GM23338 (cell line): Measurements from ENCODE around the gene ZNF83. TPM values are rescaled to one million over a fixed set of nuclear protein-coding genes. Genes with fewer than 3 reads are reported as not detected.
"Not testable (repeated sequence)": the region's sequence is repeated elsewhere in the genome, so short reads cannot be mapped to it uniquely, and the experiment has no call there.

ENCODE experiments used
- ATAC-seq: fragments of 200-7000 bp; cut with Tn5 transposase; 3 replicates; pipeline ENCODE4 v1.9.1; 2020
- DNase-seq: peaks from one replicate; pipeline ENCODE4 v3.0.0-alpha.2; 2015; ENCODE audit warnings: low spot score
- H2AFZ ChIP-seq: fragments of 200-600 bp; sonication (generic); 2 replicates; pipeline ENCODE4 v1.8.0; 2016; ENCODE audit warnings: antibody characterized with exemption, mild to moderate bottlenecking, moderate library complexity
- H3F3A ChIP-seq: fragments of 200-600 bp; sonication (generic); replicated peaks from 2 replicates; pipeline ENCODE4 v1.8.0; 2017; ENCODE audit warnings: antibody characterized with exemption, mixed run types, low read depth
- H3K27ac ChIP-seq: fragments of 200-600 bp; sonication (generic); 2 replicates; pipeline ENCODE4 v1.6.1; 2016; ENCODE audit warnings: low read depth
- H3K27me3 ChIP-seq: fragments of 200-600 bp; sonication (generic); 2 replicates; pipeline ENCODE4 v1.8.0; 2016; ENCODE audit warnings: mild to moderate bottlenecking, mixed run types, moderate library complexity; ENCODE audit not compliant: insufficient read depth
- H3K36me3 ChIP-seq: fragments of 200-600 bp; sonication (generic); 2 replicates; pipeline ENCODE4 v1.8.0; 2016; ENCODE audit warnings: mild to moderate bottlenecking; ENCODE audit not compliant: insufficient read depth
- H3K4me1 ChIP-seq: fragments of 200-600 bp; sonication (generic); 2 replicates; pipeline ENCODE4 v1.8.0; 2016; ENCODE audit warnings: mild to moderate bottlenecking, moderate library complexity; ENCODE audit not compliant: insufficient read depth
- H3K4me2 ChIP-seq: fragments of 200-600 bp; sonication (generic); 2 replicates; pipeline ENCODE4 v1.7.1; 2017; ENCODE audit warnings: mixed run types
- H3K4me3 ChIP-seq: fragments of 200-600 bp; sonication (generic); 2 replicates; pipeline ENCODE4 v1.6.1; 2016; ENCODE audit warnings: mixed run types
- H3K79me2 ChIP-seq: fragments of 200-600 bp; sonication (generic); replicated peaks from 2 replicates; pipeline ENCODE4 v1.8.0; 2017; ENCODE audit warnings: mild to moderate bottlenecking; ENCODE audit not compliant: insufficient read depth
- H3K9me2 ChIP-seq: fragments of 200-600 bp; sonication (generic); 2 replicates; pipeline ENCODE4 v1.8.0; 2017; ENCODE audit not compliant: insufficient read depth
- H4K20me1 ChIP-seq: fragments of 200-600 bp; sonication (generic); replicated peaks from 2 replicates; pipeline ENCODE4 v1.8.0; 2017; ENCODE audit warnings: mild to moderate bottlenecking; ENCODE audit not compliant: insufficient read depth
- H3K27ac Mint-ChIP-seq: 2 replicates; pipeline ENCODE4 v1.8.0; 2020; ENCODE audit warnings: inconsistent platforms, mild to moderate bottlenecking, moderate library complexity, mixed read lengths
- H3K27me3 Mint-ChIP-seq: 3 replicates; pipeline ENCODE4 v1.8.0; 2022; ENCODE audit warnings: low read depth, mild to moderate bottlenecking, moderate library complexity, mixed read lengths, inconsistent platforms; ENCODE audit not compliant: insufficient read depth, poor library complexity
- H3K36me3 Mint-ChIP-seq: 3 replicates; pipeline ENCODE4 v1.8.0; 2021; ENCODE audit warnings: low read depth, mild to moderate bottlenecking, inconsistent platforms, moderate library complexity, mixed read lengths
- H3K4me1 Mint-ChIP-seq: 3 replicates; pipeline ENCODE4 v1.8.0; 2020; ENCODE audit warnings: mild to moderate bottlenecking, inconsistent platforms, mixed read lengths
- H3K4me3 Mint-ChIP-seq: 3 replicates; pipeline ENCODE4 v1.8.0; 2021; ENCODE audit warnings: moderate library complexity, mild to moderate bottlenecking, inconsistent platforms, mixed read lengths
- H3K9me3 Mint-ChIP-seq: 3 replicates; pipeline ENCODE4 v1.8.0; 2020; ENCODE audit warnings: moderate library complexity, mild to moderate bottlenecking, inconsistent platforms, mixed read lengths
- CREB1 ChIP-seq: fragments of 250-450 bp; sonication (Bioruptor Pico); IDR thresholded peaks from 2 replicates; pipeline ENCODE4 v1.5.0; 2020; ENCODE audit warnings: low read depth, mild to moderate bottlenecking, moderate library complexity
- CTCF ChIP-seq, 2 experiments: fragments of 200-600 bp in 1 of 2; sonication (generic) in 1 of 2; conservative IDR thresholded peaks; 2 replicates each; pipeline versions ENCODE4 v1.5.1 to v1.6.1; 2016 to 2017; ENCODE audit warnings: antibody characterized with exemption in 2 of 2, low read depth in 2 of 2, mild to moderate bottlenecking in 2 of 2, moderate library complexity in 1 of 2
- ETS1 ChIP-seq: IDR thresholded peaks from 2 replicates; pipeline ENCODE4 v1.6.1; 2016; ENCODE audit warnings: antibody characterized with exemption
- EZH2 ChIP-seq: fragments of 200-600 bp; sonication (generic); IDR thresholded peaks from one replicate; pipeline ENCODE4 v1.8.0; 2017; ENCODE audit warnings: antibody characterized with exemption, mild to moderate bottlenecking, low read depth; ENCODE audit not compliant: unreplicated experiment
- EZH2phosphoT487 ChIP-seq: fragments of 200-600 bp; sonication (generic); IDR thresholded peaks from one replicate; pipeline ENCODE4 v1.8.1; 2018; ENCODE audit warnings: antibody characterized with exemption; ENCODE audit not compliant: unreplicated experiment
- JUNB ChIP-seq: IDR thresholded peaks from one replicate; pipeline ENCODE4 v1.6.1; 2016; ENCODE audit warnings: antibody characterized with exemption; ENCODE audit not compliant: unreplicated experiment
- NANOG ChIP-seq: IDR thresholded peaks from 2 replicates; pipeline ENCODE4 v1.6.1; 2016; ENCODE audit warnings: antibody characterized with exemption, borderline replicate concordance
- POLR2AphosphoS5 ChIP-seq: IDR thresholded peaks from 2 replicates; pipeline ENCODE4 v1.6.1; 2016; ENCODE audit warnings: antibody characterized with exemption, low read depth
- STAT1 ChIP-seq: IDR thresholded peaks from one replicate; pipeline ENCODE4 v1.6.1; 2016; ENCODE audit warnings: antibody characterized with exemption; ENCODE audit not compliant: unreplicated experiment
- polyA plus RNA-seq: library from polyadenylated mRNA; unstranded; fragments of >200 nt; fragmentation: Nextera tagmentation; extraction: Ambion mirVana; gene quantifications from 2 replicates; pipeline ENCODE4 v1.2.1, GENCODE V29; 2016
- total RNA-seq: library from RNA; depleted of rRNA; stranded (reverse); fragments of >200 nt; shearing (Covaris generic); gene quantifications from 2 replicates; pipeline ENCODE4 v1.2.3, GENCODE V29; 2014
- TF ChIP-seq, protein P1 (sequence below): fragments of 250-450 bp; sonication (Bioruptor Pico); IDR thresholded peaks from 2 replicates; pipeline ENCODE4 v1.5.0; 2020; ENCODE audit warnings: mild to moderate bottlenecking, moderate library complexity

Gene ZNF83
- total and polyA plus RNA-seq, 2 experiments from 2014 or later = 16.2 to 25.0 TPM

DNA sequence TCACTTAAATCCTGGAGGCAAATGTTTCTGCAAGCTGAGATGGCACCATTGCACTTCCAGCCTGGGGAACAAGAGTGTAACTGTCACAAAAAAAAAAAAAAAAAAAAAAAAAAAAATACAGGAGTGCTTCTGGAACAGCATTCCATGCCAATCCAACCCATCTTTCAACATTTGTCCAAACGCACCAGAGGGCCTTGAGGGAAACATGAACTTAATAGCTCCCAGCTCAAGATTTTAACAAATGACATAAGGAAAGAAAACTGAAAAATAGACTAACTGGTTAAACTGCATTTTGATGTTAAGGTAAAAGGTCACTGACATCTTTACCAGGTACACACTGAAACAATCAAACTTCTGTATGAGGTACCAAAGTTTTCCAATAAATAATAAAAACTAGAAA is 47.7 kb upstream of the ZNF83 start (continued):
- TF ChIP-seq ETS1 (no peak), NANOG (no peak)

- not testable (repeated sequence) for H3K27ac Mint-ChIP-seq, ATAC-seq, H4K20me1 ChIP-seq, H3K36me3 ChIP-seq, H3K4me1 Mint-ChIP-seq, H3K27me3 ChIP-seq, H3K27ac ChIP-seq, H3K4me3 ChIP-seq, H3F3A ChIP-seq, H2AFZ ChIP-seq, H3K4me1 ChIP-seq, H3K27me3 Mint-ChIP-seq, H3K9me2 ChIP-seq, H3K4me3 Mint-ChIP-seq, H3K79me2 ChIP-seq, H3K4me2 ChIP-seq, H3K9me3 Mint-ChIP-seq, DNase-seq
- H3K36me3 Mint-ChIP-seq = peaks cover 10% of the 10 kb centered on the region
These were observed 43.1 kb upstream of the ZNF83 start for GRCh38 chr19:52681216-52681615.

- no peaks in the 10 kb centered on the region for H3K79me2 ChIP-seq
- H3K36me3 Mint-ChIP-seq = peaks cover 26% of the 10 kb centered on the region
- no peaks in the 10 kb centered on the region for H3K27me3 ChIP-seq
- H3K9me2 ChIP-seq = no peaks in the 10 kb centered on the region
- H3K4me3 ChIP-seq = no peak overlapping the region
- H3K27ac Mint-ChIP-seq = no peak overlapping the region
- H3F3A ChIP-seq = no peaks in the 10 kb centered on the region
- H3K36me3 ChIP-seq = no peaks in the 10 kb centered on the region
- H3K4me1 Mint-ChIP-seq = no peaks in the 10 kb centered on the region
- no peak overlapping the region for H3K4me2 ChIP-seq
- H3K4me1 ChIP-seq = no peaks in the 10 kb centered on the region
- no peak overlapping the region for H3K27ac ChIP-seq
- ATAC-seq (no peak), DNase-seq (no peak)
- TF ChIP-seq JUNB = no peak
- no peak for TF ChIP-seq CTCF (conservative IDR thresholded peaks at IDR 0.05; ENCODE audit: low read depth in 2 of 2)
- TF ChIP-seq CREB1 (CRISPR knock-in tag) = no peak
- no peak for TF ChIP-seq STAT1
- TF ChIP-seq POLR2AphosphoS5 = no peak
- TF ChIP-seq, protein P1, sequence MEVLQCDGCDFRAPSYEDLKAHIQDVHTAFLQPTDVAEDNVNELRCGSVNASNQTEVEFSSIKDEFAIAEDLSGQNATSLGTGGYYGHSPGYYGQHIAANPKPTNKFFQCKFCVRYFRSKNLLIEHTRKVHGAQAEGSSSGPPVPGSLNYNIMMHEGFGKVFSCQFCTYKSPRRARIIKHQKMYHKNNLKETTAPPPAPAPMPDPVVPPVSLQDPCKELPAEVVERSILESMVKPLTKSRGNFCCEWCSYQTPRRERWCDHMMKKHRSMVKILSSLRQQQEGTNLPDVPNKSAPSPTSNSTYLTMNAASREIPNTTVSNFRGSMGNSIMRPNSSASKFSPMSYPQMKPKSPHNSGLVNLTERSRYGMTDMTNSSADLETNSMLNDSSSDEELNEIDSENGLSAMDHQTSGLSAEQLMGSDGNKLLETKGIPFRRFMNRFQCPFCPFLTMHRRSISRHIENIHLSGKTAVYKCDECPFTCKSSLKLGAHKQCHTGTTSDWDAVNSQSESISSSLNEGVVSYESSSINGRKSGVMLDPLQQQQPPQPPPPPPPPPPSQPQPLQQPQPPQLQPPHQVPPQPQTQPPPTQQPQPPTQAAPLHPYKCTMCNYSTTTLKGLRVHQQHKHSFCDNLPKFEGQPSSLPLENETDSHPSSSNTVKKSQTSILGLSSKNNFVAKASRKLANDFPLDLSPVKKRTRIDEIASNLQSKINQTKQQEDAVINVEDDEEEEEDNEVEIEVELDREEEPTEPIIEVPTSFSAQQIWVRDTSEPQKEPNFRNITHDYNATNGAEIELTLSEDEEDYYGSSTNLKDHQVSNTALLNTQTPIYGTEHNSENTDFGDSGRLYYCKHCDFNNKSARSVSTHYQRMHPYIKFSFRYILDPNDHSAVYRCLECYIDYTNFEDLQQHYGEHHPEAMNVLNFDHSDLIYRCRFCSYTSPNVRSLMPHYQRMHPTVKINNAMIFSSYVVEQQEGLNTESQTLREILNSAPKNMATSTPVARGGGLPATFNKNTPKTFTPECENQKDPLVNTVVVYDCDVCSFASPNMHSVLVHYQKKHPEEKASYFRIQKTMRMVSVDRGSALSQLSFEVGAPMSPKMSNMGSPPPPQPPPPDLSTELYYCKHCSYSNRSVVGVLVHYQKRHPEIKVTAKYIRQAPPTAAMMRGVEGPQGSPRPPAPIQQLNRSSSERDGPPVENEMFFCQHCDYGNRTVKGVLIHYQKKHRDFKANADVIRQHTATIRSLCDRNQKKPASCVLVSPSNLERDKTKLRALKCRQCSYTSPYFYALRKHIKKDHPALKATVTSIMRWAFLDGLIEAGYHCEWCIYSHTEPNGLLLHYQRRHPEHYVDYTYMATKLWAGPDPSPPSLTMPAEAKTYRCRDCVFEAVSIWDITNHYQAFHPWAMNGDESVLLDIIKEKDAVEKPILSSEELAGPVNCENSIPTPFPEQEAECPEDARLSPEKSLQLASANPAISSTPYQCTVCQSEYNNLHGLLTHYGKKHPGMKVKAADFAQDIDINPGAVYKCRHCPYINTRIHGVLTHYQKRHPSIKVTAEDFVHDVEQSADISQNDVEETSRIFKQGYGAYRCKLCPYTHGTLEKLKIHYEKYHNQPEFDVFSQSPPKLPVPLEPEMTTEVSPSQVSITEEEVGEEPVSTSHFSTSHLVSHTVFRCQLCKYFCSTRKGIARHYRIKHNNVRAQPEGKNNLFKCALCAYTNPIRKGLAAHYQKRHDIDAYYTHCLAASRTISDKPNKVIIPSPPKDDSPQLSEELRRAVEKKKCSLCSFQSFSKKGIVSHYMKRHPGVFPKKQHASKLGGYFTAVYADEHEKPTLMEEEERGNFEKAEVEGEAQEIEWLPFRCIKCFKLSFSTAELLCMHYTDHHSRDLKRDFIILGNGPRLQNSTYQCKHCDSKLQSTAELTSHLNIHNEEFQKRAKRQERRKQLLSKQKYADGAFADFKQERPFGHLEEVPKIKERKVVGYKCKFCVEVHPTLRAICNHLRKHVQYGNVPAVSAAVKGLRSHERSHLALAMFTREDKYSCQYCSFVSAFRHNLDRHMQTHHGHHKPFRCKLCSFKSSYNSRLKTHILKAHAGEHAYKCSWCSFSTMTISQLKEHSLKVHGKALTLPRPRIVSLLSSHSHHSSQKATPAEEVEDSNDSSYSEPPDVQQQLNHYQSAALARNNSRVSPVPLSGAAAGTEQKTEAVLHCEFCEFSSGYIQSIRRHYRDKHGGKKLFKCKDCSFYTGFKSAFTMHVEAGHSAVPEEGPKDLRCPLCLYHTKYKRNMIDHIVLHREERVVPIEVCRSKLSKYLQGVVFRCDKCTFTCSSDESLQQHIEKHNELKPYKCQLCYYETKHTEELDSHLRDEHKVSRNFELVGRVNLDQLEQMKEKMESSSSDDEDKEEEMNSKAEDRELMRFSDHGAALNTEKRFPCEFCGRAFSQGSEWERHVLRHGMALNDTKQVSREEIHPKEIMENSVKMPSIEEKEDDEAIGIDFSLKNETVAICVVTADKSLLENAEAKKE (CRISPR knock-in tag) = no peak
- no peak for TF ChIP-seq EZH2
- TF ChIP-seq EZH2phosphoT487 = no peak
- no peak for TF ChIP-seq NANOG
- peaks cover 25% of the 10 kb centered on the region for H3K9me3 Mint-ChIP-seq
- H2AFZ ChIP-seq = no peak overlapping the region
- peaks cover 6% of the 10 kb centered on the region for H3K27me3 Mint-ChIP-seq
- no peaks in the 10 kb centered on the region; the same call in 1 of the 2 replicates for H4K20me1 ChIP-seq
- H3K4me3 Mint-ChIP-seq = no peak overlapping the region
These were observed 41.4 kb upstream of the ZNF83 start for GRCh38 chr19:52679598-52679997.
